ENCODE data around the gene FOLH1.
"Not testable (repeated sequence)": the region's sequence is repeated elsewhere in the genome, so short reads cannot be mapped to it uniquely, and the experiment has no call there.

DNA sequence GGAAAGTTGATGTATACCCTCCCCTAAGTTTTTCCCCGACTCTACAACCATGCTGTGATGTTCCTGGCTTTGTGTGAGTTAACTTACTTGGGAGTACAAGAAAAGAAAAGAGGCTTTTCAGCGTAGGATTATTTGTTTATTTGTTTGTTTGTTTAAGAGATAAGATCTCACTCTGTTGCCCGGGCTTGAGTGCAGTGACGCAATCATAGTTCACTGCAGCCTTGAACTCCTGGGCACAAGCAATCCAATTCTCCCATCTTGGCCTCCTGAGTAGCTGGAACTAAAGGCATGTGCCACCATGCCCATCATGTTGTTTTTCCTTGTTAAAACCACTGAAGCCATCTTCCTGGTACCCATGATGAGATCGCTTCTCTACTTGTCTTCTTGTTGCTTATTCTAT is 24.6 kb upstream of the FOLH1 start:
- TF ChIP-seq, protein P1, sequence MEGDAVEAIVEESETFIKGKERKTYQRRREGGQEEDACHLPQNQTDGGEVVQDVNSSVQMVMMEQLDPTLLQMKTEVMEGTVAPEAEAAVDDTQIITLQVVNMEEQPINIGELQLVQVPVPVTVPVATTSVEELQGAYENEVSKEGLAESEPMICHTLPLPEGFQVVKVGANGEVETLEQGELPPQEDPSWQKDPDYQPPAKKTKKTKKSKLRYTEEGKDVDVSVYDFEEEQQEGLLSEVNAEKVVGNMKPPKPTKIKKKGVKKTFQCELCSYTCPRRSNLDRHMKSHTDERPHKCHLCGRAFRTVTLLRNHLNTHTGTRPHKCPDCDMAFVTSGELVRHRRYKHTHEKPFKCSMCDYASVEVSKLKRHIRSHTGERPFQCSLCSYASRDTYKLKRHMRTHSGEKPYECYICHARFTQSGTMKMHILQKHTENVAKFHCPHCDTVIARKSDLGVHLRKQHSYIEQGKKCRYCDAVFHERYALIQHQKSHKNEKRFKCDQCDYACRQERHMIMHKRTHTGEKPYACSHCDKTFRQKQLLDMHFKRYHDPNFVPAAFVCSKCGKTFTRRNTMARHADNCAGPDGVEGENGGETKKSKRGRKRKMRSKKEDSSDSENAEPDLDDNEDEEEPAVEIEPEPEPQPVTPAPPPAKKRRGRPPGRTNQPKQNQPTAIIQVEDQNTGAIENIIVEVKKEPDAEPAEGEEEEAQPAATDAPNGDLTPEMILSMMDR (IDR thresholded peaks at IDR 0.05; ENCODE audit: insufficient read depth, low read depth, low read length), result not testable (repeated sequence)
- TF ChIP-seq EZH2 (IDR thresholded peaks at IDR 0.05; ENCODE audit: insufficient read depth, low read length), result not testable (repeated sequence)
